DMS53 (cell line): Measurements from ENCODE around the gene MFAP1.
A peak's percentile ranks its signal among the peaks of the same experiment; 100 is the strongest.

ENCODE experiments used
- DNase-seq: peaks from one replicate; lab custom pipeline; 2025; lab: John Stamatoyannopoulos, UW

Gene MFAP1

DNA sequence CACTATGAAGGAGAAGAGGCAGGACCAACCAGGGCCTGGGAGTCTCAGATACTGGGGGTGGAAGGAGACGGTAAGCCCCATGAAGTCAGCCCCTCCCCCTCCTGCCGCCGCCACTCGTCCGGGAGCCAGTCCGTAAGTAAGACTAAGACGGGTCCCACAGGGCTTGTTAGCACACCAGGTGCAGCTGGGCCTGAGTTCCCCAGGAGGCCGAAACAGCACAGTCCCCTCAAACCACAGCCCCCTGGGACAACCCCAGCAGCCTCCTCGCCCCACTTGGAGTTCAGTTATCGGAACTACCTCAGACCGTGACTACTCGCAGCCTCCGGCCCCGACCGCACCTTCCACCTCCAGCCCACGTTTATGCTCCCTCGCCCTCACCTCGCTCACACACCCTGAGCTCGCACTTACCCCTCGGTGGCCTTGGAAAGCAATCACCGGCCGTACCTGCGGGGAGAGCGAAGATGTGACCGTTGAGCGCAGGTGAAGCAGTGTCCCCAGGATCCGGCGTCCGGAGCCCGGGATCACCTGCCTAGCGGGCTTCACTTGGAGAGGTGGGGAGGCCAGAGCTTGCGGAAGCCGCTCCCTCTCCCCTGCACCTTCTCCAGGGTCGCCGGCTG lies 48.3 kb downstream of the MFAP1 start:
- DNase-seq: peak; percentile 81

DNA sequence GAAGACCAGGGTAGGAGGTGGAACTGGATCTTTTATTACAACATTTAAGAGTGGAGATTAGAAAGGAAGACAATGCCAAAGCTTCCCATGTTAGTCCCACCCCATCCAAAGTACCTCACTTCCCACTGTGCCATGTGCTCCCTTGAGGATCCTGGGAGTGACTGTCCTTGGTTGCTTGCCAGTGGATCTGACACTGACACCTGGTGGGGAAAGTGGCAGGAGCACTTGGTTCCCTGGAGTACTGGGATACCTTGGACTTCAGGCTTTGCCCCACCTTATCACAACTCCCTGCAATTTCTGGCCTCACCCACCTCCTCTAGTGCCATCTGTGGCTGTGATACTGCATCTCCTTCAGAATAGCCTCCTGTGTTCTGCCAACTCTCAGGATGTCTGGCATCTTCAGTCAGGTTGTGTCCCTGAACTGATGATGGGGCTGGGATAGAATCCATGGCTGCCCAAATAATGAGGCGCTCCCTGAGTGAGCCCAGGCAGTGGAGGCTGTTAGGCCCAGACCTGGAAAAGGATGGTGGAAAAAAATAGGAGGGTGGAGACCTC lies 49.0 kb downstream of the MFAP1 start:
- peak; percentile 87 for DNase-seq

DNA sequence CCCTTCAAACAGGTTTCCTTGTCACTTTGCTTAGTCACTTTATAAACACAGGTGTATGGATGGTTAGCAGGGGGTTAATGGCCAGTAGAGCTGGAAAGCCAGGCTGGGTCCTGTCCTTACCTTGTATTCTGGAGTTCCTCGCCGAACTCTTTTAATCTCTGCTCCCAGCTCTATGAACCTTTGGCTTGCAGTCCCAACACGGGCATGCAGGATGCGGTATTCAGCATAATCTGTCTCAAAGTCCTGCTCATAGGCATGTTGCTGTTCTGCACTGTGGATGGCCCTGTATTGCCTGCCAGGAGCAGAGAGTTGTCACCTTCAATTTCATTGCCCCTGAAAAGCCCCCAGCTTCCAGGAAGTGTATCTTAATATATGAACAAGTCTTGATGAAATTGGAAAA lies 50.4 kb downstream of the MFAP1 start:
- peak; percentile 35 for DNase-seq

DNA sequence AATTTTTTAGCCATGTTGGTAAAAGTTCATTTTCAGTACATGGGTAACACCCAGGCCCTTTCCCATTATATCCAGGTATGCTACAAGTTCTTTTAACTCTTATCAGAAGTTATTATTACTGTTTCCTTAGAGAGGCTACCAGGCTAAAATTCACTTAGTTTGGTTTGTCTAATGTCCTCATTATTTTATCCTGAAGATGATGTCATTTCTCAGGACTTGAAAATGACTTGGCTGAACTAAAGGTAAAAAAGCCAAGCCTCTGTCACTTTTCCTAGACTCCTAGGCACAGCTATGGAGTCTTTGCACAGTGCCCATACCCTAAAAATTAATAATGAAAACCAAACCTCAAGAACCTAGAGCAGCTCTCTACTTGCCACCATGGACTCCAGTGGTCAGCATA lies 51.9 kb downstream of the MFAP1 start:
- no peak for DNase-seq

DNA sequence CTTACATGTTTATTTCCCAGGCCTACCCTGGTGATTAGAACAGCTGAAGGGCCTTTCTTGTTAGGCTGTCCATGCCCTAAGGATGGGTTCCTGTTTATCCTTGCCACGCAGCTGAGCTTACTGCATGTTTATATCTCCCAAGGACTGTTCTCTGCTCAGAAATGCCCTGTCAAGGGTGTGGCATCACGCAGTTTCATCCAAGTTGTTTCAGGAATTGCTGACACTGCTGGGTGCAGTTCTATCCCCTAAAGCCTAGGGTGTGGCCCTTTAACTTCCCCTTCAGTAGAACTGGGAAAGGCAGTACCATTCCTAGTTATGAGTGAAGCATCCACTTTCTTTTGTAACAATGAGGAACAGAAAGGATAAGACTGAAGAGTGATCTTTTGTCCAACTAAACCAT lies 52.7 kb downstream of the MFAP1 start:
- DNase-seq: no peak

DNA sequence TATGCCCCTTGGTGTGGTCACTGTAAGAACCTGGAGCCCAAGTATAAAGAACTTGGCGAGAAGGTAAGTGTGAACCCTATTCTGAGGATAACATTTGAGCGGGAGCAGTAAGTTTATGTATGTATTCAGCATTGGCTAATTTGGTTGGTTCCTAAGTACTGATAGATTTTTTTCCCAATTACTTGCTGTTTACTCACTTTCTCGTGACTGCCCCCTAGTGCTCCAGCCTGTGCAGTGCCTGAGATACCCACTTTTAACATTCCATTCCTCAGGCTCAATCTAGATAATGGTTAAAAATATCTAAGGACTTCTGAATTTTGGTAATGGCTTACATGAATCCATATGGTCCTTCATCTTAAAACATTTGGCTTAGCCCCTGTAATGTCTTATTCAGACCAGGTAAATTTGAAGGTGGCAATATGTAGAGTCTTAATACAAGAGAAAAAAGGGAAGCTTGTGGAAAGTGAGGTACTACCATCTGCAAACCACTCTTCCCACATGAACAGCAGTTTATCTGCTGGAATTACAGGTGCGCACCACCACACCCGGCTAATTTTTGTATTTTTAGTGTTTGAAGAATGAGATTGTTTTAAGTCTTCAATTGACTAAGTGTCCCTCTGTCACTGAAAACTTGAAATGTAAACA lies 54.8 kb downstream of the MFAP1 start:
- DNase-seq: peak; percentile 68

DNA sequence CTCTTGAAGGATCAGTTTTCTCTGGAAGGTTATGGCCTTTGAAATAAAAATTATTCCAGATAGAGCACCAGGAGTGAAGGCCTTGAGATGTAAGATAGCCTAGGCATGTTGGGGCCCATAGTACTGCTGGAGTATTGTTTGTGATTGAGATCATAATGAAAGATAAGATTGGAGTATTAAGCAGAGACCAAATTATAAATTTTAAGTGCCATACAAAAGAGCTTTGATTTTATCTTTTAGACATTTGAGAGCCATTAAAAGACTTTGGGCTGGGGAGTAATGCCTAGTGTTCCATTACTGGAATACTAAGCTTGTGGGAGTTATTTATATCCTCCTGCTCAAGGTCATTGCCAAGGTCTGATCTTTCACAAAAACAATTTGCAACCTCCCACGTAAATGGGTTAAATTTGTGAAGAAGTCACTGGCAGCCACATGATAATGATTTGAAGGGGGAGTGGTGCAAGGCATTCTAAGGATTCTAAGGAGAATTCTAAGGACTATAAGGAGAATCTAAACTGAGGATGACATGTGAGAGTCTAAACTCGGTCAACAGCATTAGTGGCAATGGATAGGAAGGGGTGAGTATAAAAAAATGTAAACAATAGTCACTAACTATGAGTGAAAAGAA lies 60.6 kb downstream of the MFAP1 start:
- no peak for DNase-seq

DNA sequence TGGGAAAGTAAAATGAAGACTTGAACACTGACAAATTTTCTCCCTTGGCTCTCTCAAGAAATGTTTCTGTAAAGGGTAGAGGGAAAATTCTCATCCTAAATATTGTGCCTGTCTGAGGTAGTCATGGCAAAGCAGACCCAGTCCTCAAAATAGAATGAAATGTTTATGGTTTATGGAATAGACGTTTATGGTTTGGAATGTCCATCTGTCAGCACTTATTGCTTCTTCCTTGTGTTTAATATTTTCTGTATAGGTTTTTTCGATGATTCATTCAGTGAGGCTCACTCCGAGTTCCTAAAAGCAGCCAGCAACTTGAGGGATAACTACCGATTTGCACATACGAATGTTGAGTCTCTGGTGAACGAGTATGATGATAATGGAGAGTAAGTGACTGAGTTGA lies 61.7 kb downstream of the MFAP1 start:
- DNase-seq: no peak
